MCF 10A (cell line): ENCODE results near the gene ZC3HAV1L. TPM values are rescaled to one million over a fixed set of nuclear protein-coding genes. Genes with fewer than 3 reads are reported as not detected.

Experiments used
- BruUV-seq: library from RNA; stranded (reverse); fragments of 400-500 nt; replicated peaks from 2 replicates; lab custom pipeline; 2021; lab: Mats Ljungman, UMichigan
- CTCF ChIA-PET: fragments of 300-600 bp; sonication (Branson Sonifier 250); formaldehyde crosslinking; extraction: SDS; loops from one replicate; lab custom pipeline; 2021; ENCODE audit warnings: antibody characterized with exemption, inconsistent platforms; lab: Yijun Ruan, JAX
- POLR2A ChIA-PET: fragments of 300-600, 350-650 bp; sonication (Branson Sonifier 250); formaldehyde crosslinking; extraction: SDS; loops from one replicate; lab custom pipeline; 2020; ENCODE audit warnings: antibody characterized with exemption, inconsistent platforms; lab: Yijun Ruan, JAX
- DNase-seq: peaks from one replicate; pipeline ENCODE4 v3.0.0-alpha.2; 2018; ENCODE audit not compliant: unreplicated experiment
- H3K27ac Mint-ChIP-seq: one replicate; pipeline ENCODE4 v1.8.0; 2022; ENCODE audit warnings: mild to moderate bottlenecking, low read depth, mixed read lengths; ENCODE audit not compliant: unreplicated experiment
- H3K27me3 Mint-ChIP-seq: one replicate; pipeline ENCODE4 v1.8.0; 2022; ENCODE audit warnings: mixed read lengths; ENCODE audit not compliant: insufficient read depth, unreplicated experiment
- H3K36me3 Mint-ChIP-seq: one replicate; pipeline ENCODE4 v1.8.0; 2022; ENCODE audit warnings: mild to moderate bottlenecking, moderate library complexity, mixed read lengths; ENCODE audit not compliant: insufficient read depth, unreplicated experiment
- H3K4me1 Mint-ChIP-seq: one replicate; pipeline ENCODE4 v1.8.0; 2022; ENCODE audit warnings: mixed read lengths; ENCODE audit not compliant: insufficient read depth, unreplicated experiment
- H3K4me3 Mint-ChIP-seq: one replicate; pipeline ENCODE4 v1.8.0; 2022; ENCODE audit warnings: mild to moderate bottlenecking, moderate library complexity, mixed read lengths; ENCODE audit not compliant: unreplicated experiment
- H3K9me3 Mint-ChIP-seq: one replicate; pipeline ENCODE4 v1.8.0; 2022; ENCODE audit warnings: mixed read lengths; ENCODE audit not compliant: unreplicated experiment
- CTCF ChIP-seq: fragments of 200-600 bp; IDR thresholded peaks from one replicate; pipeline ENCODE4 v1.8.0; 2022; ENCODE audit warnings: antibody characterized with exemption, mild to moderate bottlenecking; ENCODE audit not compliant: unreplicated experiment
- intact Hi-C: fragments of 100-400 bp; cut with micrococcal nuclease; formaldehyde crosslinking; loops from 2 replicates; pipeline ENCODE4 v1.14.1; 2022
- total RNA-seq: library from RNA; stranded (reverse); gene quantifications from 2 replicates; pipeline ENCODE4 v1.2.3, GENCODE V29; 2022

The ZC3HAV1L gene
- total RNA-seq, 1 experiment from 2014 or later = 10.9 TPM

GRCh38 chr7:139049936-139050335 is 14.1 kb upstream of the ZC3HAV1L start:
- BruUV-seq = no TSS peak
- no peak for TF ChIP-seq CTCF
- POLR2A ChIA-PET = interaction anchor here (0.6 to 0.7 kb wide), 4 partner anchors 9 to 972 kb away, joined by 3 read pairs; partner anchors contain the start of gene ZC3HAV1L
- peaks cover 93% of the 10 kb centered on the region for H3K36me3 Mint-ChIP-seq
- intact Hi-C loops = no loop called here
- H3K27ac Mint-ChIP-seq = no peak overlapping the region
- no peaks in the 10 kb centered on the region for H3K9me3 Mint-ChIP-seq
- H3K27me3 Mint-ChIP-seq = no peaks in the 10 kb centered on the region
- CTCF ChIA-PET = interaction anchor here (0.6 to 2.0 kb wide), 3 partner anchors 25 to 382 kb away, joined by 3 to 5 read pairs (median 4); no protein-coding TSS in a partner anchor
- peaks cover 2% of the 10 kb centered on the region for H3K4me1 Mint-ChIP-seq
- no peak overlapping the region for H3K4me3 Mint-ChIP-seq
- DNase-seq = no peak

GRCh38 chr7:139049111-139049510 is 13.3 kb upstream of the ZC3HAV1L start:
- POLR2A ChIA-PET = interaction anchor here (0.6 to 0.8 kb wide), 2 partner anchors 14 to 198 kb away, joined by 3 to 4 read pairs; no protein-coding TSS in a partner anchor
- TF ChIP-seq CTCF = no peak
- Mint-ChIP-seq H3K9me3 (no peaks in the 10 kb centered on the region), H3K4me3 (no peak overlapping the region), H3K36me3 (peaks cover 85% of the 10 kb centered on the region), H3K4me1 (peaks cover 10% of the 10 kb centered on the region), H3K27me3 (no peaks in the 10 kb centered on the region), H3K27ac (no peak overlapping the region)
- intact Hi-C loops = no loop called here
- BruUV-seq = no TSS peak
- CTCF ChIA-PET = interaction anchor here (0.6 to 2.0 kb wide), 2 partner anchors 26 to 382 kb away, joined by 4 to 5 read pairs; no protein-coding TSS in a partner anchor
- DNase-seq = no peak

- Mint-ChIP-seq H3K36me3 (peaks cover 73% of the 10 kb centered on the region), H3K4me3 (no peak overlapping the region), H3K27ac (no peak overlapping the region), H3K4me1 (peaks cover 13% of the 10 kb centered on the region), H3K27me3 (no peaks in the 10 kb centered on the region), H3K9me3 (no peaks in the 10 kb centered on the region)
- no peak for TF ChIP-seq CTCF
- no peak for DNase-seq
- no TSS peak for BruUV-seq
- CTCF ChIA-PET = interaction anchor here (2.0 to 2.3 kb wide), 2 partner anchors 27 to 31 kb away, joined by 5 to 9 read pairs; no protein-coding TSS in a partner anchor
- intact Hi-C loops = no loop called here
- POLR2A ChIA-PET = interaction anchor here (1.4 kb wide), 1 partner anchor 27 kb away, joined by 4 read pairs; no protein-coding TSS in a partner anchor
These were observed 12.1 kb upstream of the ZC3HAV1L start for GRCh38 chr7:139047970-139048369.

- no TSS peak for BruUV-seq
- TF ChIP-seq CTCF = no peak
- POLR2A ChIA-PET = interaction anchor here (0.7 to 0.9 kb wide), 2 partner anchors 8 to 12 kb away, joined by 4 read pairs; no protein-coding TSS in a partner anchor
- Mint-ChIP-seq H3K27me3 (no peaks in the 10 kb centered on the region), H3K4me3 (no peak overlapping the region), H3K4me1 (peaks cover 13% of the 10 kb centered on the region), H3K27ac (no peak overlapping the region), H3K36me3 (peaks cover 58% of the 10 kb centered on the region), H3K9me3 (no peaks in the 10 kb centered on the region)
- intact Hi-C loops = no loop called here
- DNase-seq = no peak
- CTCF ChIA-PET = interaction anchor here (0.7 to 2.3 kb wide), 2 partner anchors 29 to 41 kb away, joined by 5 to 9 read pairs; no protein-coding TSS in a partner anchor
These were observed 10.3 kb upstream of the ZC3HAV1L start for GRCh38 chr7:139046143-139046542.
